Measurements from ENCODE around the gene MEIS1.
A peak's percentile ranks its signal among the peaks of the same experiment; 100 is the strongest.

The MEIS1 gene

DNA sequence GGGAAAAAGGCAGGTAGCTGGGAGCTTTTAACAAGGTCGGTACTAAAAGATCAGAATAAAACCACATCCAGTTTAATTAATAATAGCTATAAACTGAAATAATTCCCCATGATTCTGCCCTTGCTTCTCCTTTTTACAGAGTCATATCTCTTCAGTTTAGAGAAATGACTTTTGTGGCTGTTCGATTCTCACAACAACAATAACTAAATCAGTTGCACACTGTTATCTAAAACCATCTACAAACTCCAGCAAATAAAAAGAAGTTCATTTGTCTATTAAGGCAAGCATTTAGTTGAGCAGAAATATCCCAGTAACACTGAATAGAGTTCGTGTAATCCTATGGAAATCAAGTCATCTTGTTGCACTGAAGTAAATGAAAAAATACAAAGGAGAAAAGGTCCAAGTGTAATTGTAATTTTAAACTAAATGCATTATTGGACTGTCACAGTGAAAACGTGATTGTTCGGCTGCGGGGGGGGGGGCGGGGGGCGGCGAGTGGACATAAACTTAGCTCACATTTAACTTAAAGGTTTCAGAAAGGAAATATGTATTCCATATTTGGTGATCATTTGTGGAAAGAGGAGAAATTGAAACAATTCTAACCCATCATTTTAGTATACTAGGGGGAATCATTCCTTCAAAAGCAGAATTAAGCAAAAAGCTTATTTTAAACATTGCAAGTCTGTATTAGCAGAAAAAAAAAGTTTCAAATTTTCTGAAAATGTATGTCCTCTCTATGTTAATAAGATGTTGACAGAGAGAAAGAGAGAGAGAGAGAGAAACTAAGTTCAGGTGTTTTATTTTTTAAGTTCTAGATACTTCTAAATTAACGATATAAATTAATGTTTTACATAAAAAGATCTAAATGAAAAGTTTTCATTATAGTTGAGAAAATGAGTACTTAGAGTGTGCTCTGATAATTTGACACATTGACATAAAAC is 144.5 kb downstream of the MEIS1 start:
- Mint-ChIP-seq H3K4me1 (peaks cover 37% of the 10 kb centered on the region), H3K27ac (peak overlapping the region in 1 of 3 experiments; percentile 98), H3K27me3 (ENCODE audit: low read depth) (peaks cover 52% of the 10 kb centered on the region), H3K4me3 (peak overlapping the region; percentile 89), H3K36me3 (ENCODE audit: low read depth) (no peaks in the 10 kb centered on the region), H3K9me3 (no peaks in the 10 kb centered on the region)
- TF ChIP-seq, protein P1, sequence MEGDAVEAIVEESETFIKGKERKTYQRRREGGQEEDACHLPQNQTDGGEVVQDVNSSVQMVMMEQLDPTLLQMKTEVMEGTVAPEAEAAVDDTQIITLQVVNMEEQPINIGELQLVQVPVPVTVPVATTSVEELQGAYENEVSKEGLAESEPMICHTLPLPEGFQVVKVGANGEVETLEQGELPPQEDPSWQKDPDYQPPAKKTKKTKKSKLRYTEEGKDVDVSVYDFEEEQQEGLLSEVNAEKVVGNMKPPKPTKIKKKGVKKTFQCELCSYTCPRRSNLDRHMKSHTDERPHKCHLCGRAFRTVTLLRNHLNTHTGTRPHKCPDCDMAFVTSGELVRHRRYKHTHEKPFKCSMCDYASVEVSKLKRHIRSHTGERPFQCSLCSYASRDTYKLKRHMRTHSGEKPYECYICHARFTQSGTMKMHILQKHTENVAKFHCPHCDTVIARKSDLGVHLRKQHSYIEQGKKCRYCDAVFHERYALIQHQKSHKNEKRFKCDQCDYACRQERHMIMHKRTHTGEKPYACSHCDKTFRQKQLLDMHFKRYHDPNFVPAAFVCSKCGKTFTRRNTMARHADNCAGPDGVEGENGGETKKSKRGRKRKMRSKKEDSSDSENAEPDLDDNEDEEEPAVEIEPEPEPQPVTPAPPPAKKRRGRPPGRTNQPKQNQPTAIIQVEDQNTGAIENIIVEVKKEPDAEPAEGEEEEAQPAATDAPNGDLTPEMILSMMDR (IDR thresholded peaks at IDR 0.05; ENCODE audit: unreplicated experiment in 3 of 3): no peak

GRCh38 chr2:66580166-66581049 is 145.5 kb downstream of the MEIS1 start:
- peak overlapping the region in 1 of 3 experiments; percentile 98 for H3K27ac Mint-ChIP-seq
- H3K27me3 Mint-ChIP-seq (ENCODE audit: low read depth): peaks cover 42% of the 10 kb centered on the region
- no peaks in the 10 kb centered on the region for H3K9me3 Mint-ChIP-seq
- H3K36me3 Mint-ChIP-seq (ENCODE audit: low read depth): no peaks in the 10 kb centered on the region
- TF ChIP-seq, protein P1 (IDR thresholded peaks at IDR 0.05; ENCODE audit: unreplicated experiment in 3 of 3): no peak
- peaks cover 31% of the 10 kb centered on the region for H3K4me1 Mint-ChIP-seq
- no peak overlapping the region for H3K4me3 Mint-ChIP-seq

GRCh38 chr2:66581339-66582103 is 146.6 kb downstream of the MEIS1 start:
- Mint-ChIP-seq H3K4me3 (no peak overlapping the region), H3K36me3 (ENCODE audit: low read depth) (no peaks in the 10 kb centered on the region), H3K27ac (peak overlapping the region in 1 of 3 experiments; percentile 98), H3K9me3 (no peaks in the 10 kb centered on the region), H3K27me3 (ENCODE audit: low read depth) (peaks cover 33% of the 10 kb centered on the region), H3K4me1 (peaks cover 34% of the 10 kb centered on the region)
- TF ChIP-seq, protein P1 (IDR thresholded peaks at IDR 0.05; ENCODE audit: unreplicated experiment in 3 of 3): no peak

GRCh38 chr2:66582104-66582986 is 147.4 kb downstream of the MEIS1 start:
- TF ChIP-seq, protein P1 (IDR thresholded peaks at IDR 0.05; ENCODE audit: unreplicated experiment in 3 of 3): no peak
- no peaks in the 10 kb centered on the region for H3K36me3 Mint-ChIP-seq (ENCODE audit: low read depth)
- H3K9me3 Mint-ChIP-seq: no peaks in the 10 kb centered on the region
- H3K27me3 Mint-ChIP-seq (ENCODE audit: low read depth): peaks cover 25% of the 10 kb centered on the region
- H3K4me1 Mint-ChIP-seq: peaks cover 34% of the 10 kb centered on the region
- no peak overlapping the region for H3K27ac Mint-ChIP-seq
- no peak overlapping the region for H3K4me3 Mint-ChIP-seq
